WERI-Rb-1 (cell line): Measurements from ENCODE around the gene ACOT8.

ENCODE experiments used
- DNase-seq: peaks from one replicate; pipeline ENCODE4 v3.0.0-alpha.2; 2020
- H3K27ac ChIP-seq: fragments of 250-450 bp; sonication (Bioruptor Pico); 2 replicates; pipeline ENCODE4 v1.5.1; 2020; ENCODE audit warnings: mild to moderate bottlenecking, moderate library complexity
- H3K27me3 ChIP-seq: fragments of 250-450 bp; sonication (Bioruptor Pico); 2 replicates; pipeline ENCODE4 v1.5.1; 2021; ENCODE audit warnings: mild to moderate bottlenecking, low read depth, moderate library complexity; ENCODE audit not compliant: insufficient read depth, severe bottlenecking
- H3K36me3 ChIP-seq: fragments of 250-450 bp; sonication (Bioruptor Pico); 2 replicates; pipeline ENCODE4 v1.5.1; 2020; ENCODE audit warnings: mild to moderate bottlenecking, moderate library complexity
- H3K4me3 ChIP-seq: 2 replicates; pipeline ENCODE4 v1.5.1; 2011; ENCODE audit warnings: low read depth, mild to moderate bottlenecking, control low read depth, low read length
- H3K9me3 ChIP-seq: fragments of 250-450 bp; sonication (Bioruptor Pico); 2 replicates; pipeline ENCODE4 v1.5.1; 2021; ENCODE audit warnings: mild to moderate bottlenecking, moderate library complexity; ENCODE audit not compliant: severe bottlenecking
- CTCF ChIP-seq: IDR thresholded peaks from 2 replicates; pipeline ENCODE4 v1.5.1; 2011; ENCODE audit warnings: low read depth, mild to moderate bottlenecking, control low read depth, inconsistent platforms, low read length

Gene ACOT8

GRCh38 chr20:45853484-45853883 lies 3.7 kb downstream of the ACOT8 start:
- no peak for TF ChIP-seq CTCF
- Histone ChIP-seq H3K27me3 (no peaks in the 10 kb centered on the region), H3K9me3 (no peaks in the 10 kb centered on the region), H3K27ac (no peak overlapping the region), H3K36me3 (no peaks in the 10 kb centered on the region; the same call in 1 of the 2 replicates), H3K4me3 (no peak overlapping the region)
- DNase-seq, result no peak

GRCh38 chr20:45852326-45852725 lies 4.9 kb downstream of the ACOT8 start:
- no peak for DNase-seq
- H3K36me3 ChIP-seq, result no peaks in the 10 kb centered on the region; the same call in 1 of the 2 replicates
- H3K27me3 ChIP-seq, result no peaks in the 10 kb centered on the region
- H3K9me3 ChIP-seq, result no peaks in the 10 kb centered on the region
- H3K27ac ChIP-seq, result no peak overlapping the region
- TF ChIP-seq CTCF, result no peak
- H3K4me3 ChIP-seq, result no peak overlapping the region

GRCh38 chr20:45851501-45851900 lies 5.7 kb downstream of the ACOT8 start:
- Histone ChIP-seq H3K36me3 (peaks cover 4% of the 10 kb centered on the region), H3K27me3 (no peaks in the 10 kb centered on the region), H3K4me3 (no peak overlapping the region), H3K27ac (no peak overlapping the region), H3K9me3 (no peaks in the 10 kb centered on the region)
- TF ChIP-seq CTCF, result no peak
- no peak for DNase-seq

GRCh38 chr20:45850926-45851325 lies 6.3 kb downstream of the ACOT8 start:
- no peak for DNase-seq
- H3K27ac ChIP-seq, result no peak overlapping the region
- H3K36me3 ChIP-seq, result peaks cover 8% of the 10 kb centered on the region
- H3K4me3 ChIP-seq, result no peak overlapping the region
- no peaks in the 10 kb centered on the region for H3K27me3 ChIP-seq
- H3K9me3 ChIP-seq, result no peaks in the 10 kb centered on the region
- TF ChIP-seq CTCF, result no peak

- Histone ChIP-seq H3K27me3 (no peaks in the 10 kb centered on the region), H3K9me3 (no peaks in the 10 kb centered on the region), H3K27ac (no peak overlapping the region), H3K4me3 (no peak overlapping the region), H3K36me3 (peaks cover 8% of the 10 kb centered on the region)
- TF ChIP-seq CTCF, result no peak
- no peak for DNase-seq
These were observed 7.0 kb downstream of the ACOT8 start for GRCh38 chr20:45850238-45850637.

- DNase-seq, result no peak
- TF ChIP-seq CTCF, result no peak
- Histone ChIP-seq H3K27me3 (no peaks in the 10 kb centered on the region), H3K4me3 (no peak overlapping the region), H3K36me3 (peaks cover 14% of the 10 kb centered on the region), H3K27ac (no peak overlapping the region), H3K9me3 (no peaks in the 10 kb centered on the region)
These were observed 8.1 kb downstream of the ACOT8 start for GRCh38 chr20:45848969-45849582.
